Suprapubic skin (tissue), 4 donors: Measurements from ENCODE around the gene RRP7A. TPM values are rescaled to one million over a fixed set of nuclear protein-coding genes. Genes with fewer than 3 reads are reported as not detected.
"Not testable (repeated sequence)": the region's sequence is repeated elsewhere in the genome, so short reads cannot be mapped to it uniquely, and the experiment has no call there.

Source experiments
- DNase-seq, 2 donors: peaks; one replicate each; pipeline ENCODE4 v3.0.0-alpha.2; 2019; ENCODE audit warnings: low spot score in 2 of 2
- H3K27ac ChIP-seq: fragments of 200-600 bp; sonication (generic); one replicate; pipeline ENCODE4 v1.5.1; 2019
- H3K27me3 ChIP-seq: fragments of 200-600 bp; sonication (generic); one replicate; pipeline ENCODE4 v1.5.1; 2019
- H3K36me3 ChIP-seq: fragments of 200-600 bp; sonication (generic); one replicate; pipeline ENCODE4 v1.5.1; 2019
- H3K4me1 ChIP-seq: fragments of 200-600 bp; sonication (generic); one replicate; pipeline ENCODE4 v1.5.1; 2019
- H3K4me3 ChIP-seq: fragments of 200-600 bp; sonication (generic); one replicate; pipeline ENCODE4 v1.5.1; 2019; ENCODE audit warnings: mild to moderate bottlenecking
- H3K9me3 ChIP-seq: fragments of 200-600 bp; sonication (generic); one replicate; pipeline ENCODE4 v1.5.1; 2019
- EP300 ChIP-seq: sonication (generic); formaldehyde crosslinking; IDR thresholded peaks from one replicate; pipeline ENCODE4 v1.6.1; 2017; ENCODE audit warnings: antibody characterized with exemption
- POLR2A ChIP-seq, 2 donors: fragments of 450-650 bp; IDR thresholded peaks; one replicate each; pipeline ENCODE4 v1.6.1; 2017; ENCODE audit warnings: antibody characterized with exemption in 2 of 2, mild to moderate bottlenecking in 2 of 2, moderate library complexity in 2 of 2
- POLR2AphosphoS5 ChIP-seq, 3 donors: sonication (generic); formaldehyde crosslinking; IDR thresholded peaks; one replicate each; pipeline ENCODE4 v1.6.1; 2017; ENCODE audit warnings: antibody characterized with exemption in 3 of 3
- WGBS: methylation state at CpG from one replicate; pipeline ENCODE4 v1.1.5; 2018; 5-methylcytosine and 5-hydroxymethylcytosine counted together
- total RNA-seq, 4 donors: library from RNA; depleted of rRNA; stranded (reverse); fragments of >200 nt; gene quantifications; one replicate each; pipeline ENCODE4 v1.1.0, GENCODE V29; 2016
- TF ChIP-seq, protein P1 (sequence below), 2 donors: fragments of 200-600 bp in 1 of 2; fragments of 450-650 bp in 1 of 2; sonication (generic) in 1 of 2; IDR thresholded peaks; one replicate each; pipeline ENCODE4 v1.5.1; 2016 to 2019; ENCODE audit warnings: antibody characterized with exemption in 2 of 2, mild to moderate bottlenecking in 1 of 2, moderate library complexity in 1 of 2

RRP7A gene
- total RNA-seq, 4 donors from 2014 or later: 19.0 to 31.3 (median 23.5) TPM

GRCh38 chr22:42493393-42493792 lies 26.2 kb downstream of the RRP7A start:
- H3K27ac ChIP-seq: no peak overlapping the region
- TF ChIP-seq POLR2AphosphoS5 (IDR thresholded peaks at IDR 0.05) (no peak), EP300 (no peak), POLR2A (IDR thresholded peaks at IDR 0.05) (no peak)
- TF ChIP-seq, protein P1, sequence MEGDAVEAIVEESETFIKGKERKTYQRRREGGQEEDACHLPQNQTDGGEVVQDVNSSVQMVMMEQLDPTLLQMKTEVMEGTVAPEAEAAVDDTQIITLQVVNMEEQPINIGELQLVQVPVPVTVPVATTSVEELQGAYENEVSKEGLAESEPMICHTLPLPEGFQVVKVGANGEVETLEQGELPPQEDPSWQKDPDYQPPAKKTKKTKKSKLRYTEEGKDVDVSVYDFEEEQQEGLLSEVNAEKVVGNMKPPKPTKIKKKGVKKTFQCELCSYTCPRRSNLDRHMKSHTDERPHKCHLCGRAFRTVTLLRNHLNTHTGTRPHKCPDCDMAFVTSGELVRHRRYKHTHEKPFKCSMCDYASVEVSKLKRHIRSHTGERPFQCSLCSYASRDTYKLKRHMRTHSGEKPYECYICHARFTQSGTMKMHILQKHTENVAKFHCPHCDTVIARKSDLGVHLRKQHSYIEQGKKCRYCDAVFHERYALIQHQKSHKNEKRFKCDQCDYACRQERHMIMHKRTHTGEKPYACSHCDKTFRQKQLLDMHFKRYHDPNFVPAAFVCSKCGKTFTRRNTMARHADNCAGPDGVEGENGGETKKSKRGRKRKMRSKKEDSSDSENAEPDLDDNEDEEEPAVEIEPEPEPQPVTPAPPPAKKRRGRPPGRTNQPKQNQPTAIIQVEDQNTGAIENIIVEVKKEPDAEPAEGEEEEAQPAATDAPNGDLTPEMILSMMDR (IDR thresholded peaks at IDR 0.05): no peak
- H3K27me3 ChIP-seq: no peaks in the 10 kb centered on the region
- H3K4me3 ChIP-seq: no peak overlapping the region
- WGBS: 74% methylated on average over 6 of the region's 6 CpGs
- no peaks in the 10 kb centered on the region for H3K36me3 ChIP-seq
- peaks cover 6% of the 10 kb centered on the region for H3K4me1 ChIP-seq
- no peak for DNase-seq
- H3K9me3 ChIP-seq: no peaks in the 10 kb centered on the region

- H3K4me3 ChIP-seq: no peak overlapping the region
- H3K27me3 ChIP-seq: no peaks in the 10 kb centered on the region
- DNase-seq: no peak
- no peaks in the 10 kb centered on the region for H3K9me3 ChIP-seq
- H3K4me1 ChIP-seq: no peaks in the 10 kb centered on the region
- TF ChIP-seq POLR2A (IDR thresholded peaks at IDR 0.05): no peak
- no peak for TF ChIP-seq EP300
- TF ChIP-seq, protein P1 (IDR thresholded peaks at IDR 0.05): no peak
- no peak for TF ChIP-seq POLR2AphosphoS5 (IDR thresholded peaks at IDR 0.05)
- 93% methylated on average over 8 of the region's 18 CpGs for WGBS
- H3K27ac ChIP-seq: no peak overlapping the region
- H3K36me3 ChIP-seq: no peaks in the 10 kb centered on the region
These were observed 27.3 kb downstream of the RRP7A start for GRCh38 chr22:42492323-42492690.

DNA sequence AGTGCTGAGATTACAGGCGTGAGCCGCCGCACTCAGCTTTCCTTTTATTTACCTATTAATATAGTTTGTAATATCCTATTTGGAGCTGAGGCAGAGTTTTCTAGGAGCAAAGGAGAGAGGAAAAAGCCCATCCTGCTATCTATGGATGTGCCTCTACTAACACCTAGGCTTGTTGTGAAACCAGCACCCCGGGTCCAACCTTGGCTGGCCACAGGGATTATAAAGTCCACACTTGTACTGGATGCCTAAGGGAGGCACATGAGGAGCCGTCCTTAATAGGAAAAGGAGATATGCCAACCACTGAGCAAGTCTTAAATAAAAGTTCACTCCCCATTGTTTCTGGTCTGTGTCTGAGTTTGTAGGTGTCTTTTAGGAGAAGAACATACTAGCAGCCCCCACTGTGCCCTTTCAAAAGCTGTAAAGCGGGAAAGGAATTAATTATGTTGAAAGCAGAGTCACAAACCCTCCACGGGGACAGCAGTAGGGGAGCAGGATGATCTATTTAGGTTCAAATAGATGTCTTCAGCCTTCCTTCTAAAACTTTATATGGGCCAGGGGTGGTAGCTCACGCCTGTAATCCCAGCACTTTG lies 29.3 kb downstream of the RRP7A start:
- WGBS: 67% methylated on average over 8 of the region's 8 CpGs
- TF ChIP-seq EP300: no peak
- TF ChIP-seq, protein P1 (IDR thresholded peaks at IDR 0.05): no peak
- TF ChIP-seq POLR2A (IDR thresholded peaks at IDR 0.05): no peak

GRCh38 chr22:42489000-42489399 lies 30.6 kb downstream of the RRP7A start:
- no peak for TF ChIP-seq EP300
- TF ChIP-seq POLR2A (IDR thresholded peaks at IDR 0.05): no peak
- TF ChIP-seq, protein P1 (IDR thresholded peaks at IDR 0.05): no peak
- TF ChIP-seq POLR2AphosphoS5 (IDR thresholded peaks at IDR 0.05): no peak
- Histone ChIP-seq H3K27me3 (no peaks in the 10 kb centered on the region), H3K9me3 (no peaks in the 10 kb centered on the region), H3K4me3 (no peak overlapping the region), H3K36me3 (no peaks in the 10 kb centered on the region), H3K27ac (no peak overlapping the region), H3K4me1 (no peaks in the 10 kb centered on the region)
- 92% methylated on average over 10 of the region's 10 CpGs for WGBS
- no peak for DNase-seq

More for the DNA sequence above, 29.3 kb downstream of the RRP7A start:
- no peaks in the 10 kb centered on the region for H3K27me3 ChIP-seq
- no peak overlapping the region for H3K4me3 ChIP-seq
- no peaks in the 10 kb centered on the region for H3K36me3 ChIP-seq
- no peak for DNase-seq
- no peak overlapping the region for H3K27ac ChIP-seq
- no peaks in the 10 kb centered on the region for H3K9me3 ChIP-seq
- H3K4me1 ChIP-seq: no peaks in the 10 kb centered on the region

- Histone ChIP-seq H3K36me3 (no peaks in the 10 kb centered on the region), H3K27ac (no peak overlapping the region), H3K4me1 (no peaks in the 10 kb centered on the region), H3K9me3 (no peaks in the 10 kb centered on the region), H3K27me3 (no peaks in the 10 kb centered on the region), H3K4me3 (no peak overlapping the region)
- WGBS: 79% methylated on average over 6 of the region's 6 CpGs
- no peak for DNase-seq
- no peak for TF ChIP-seq EP300
- TF ChIP-seq, protein P1 (IDR thresholded peaks at IDR 0.05): no peak
- TF ChIP-seq POLR2AphosphoS5 (IDR thresholded peaks at IDR 0.05): no peak
- no peak for TF ChIP-seq POLR2A (IDR thresholded peaks at IDR 0.05)
These were observed 35.1 kb downstream of the RRP7A start for GRCh38 chr22:42484506-42484905.

GRCh38 chr22:42483610-42484223 lies 35.9 kb downstream of the RRP7A start:
- not testable (repeated sequence) for H3K4me1 ChIP-seq, H3K9me3 ChIP-seq, H3K36me3 ChIP-seq, H3K27me3 ChIP-seq, H3K4me3 ChIP-seq, DNase-seq, H3K27ac ChIP-seq
- WGBS: no CpG with 5 or more reads among the region's 13 CpGs
